ENCODE measurements around the gene LRPAP1.
"Not testable (repeated sequence)": the region's sequence is repeated elsewhere in the genome, so short reads cannot be mapped to it uniquely, and the experiment has no call there.

- not testable (repeated sequence) for TF ChIP-seq POLR2AphosphoS5, CTCF (IDR thresholded peaks at IDR 0.05)
Measured at GRCh38 chr4:3551366-3551765, 19.1 kb upstream of the LRPAP1 start.

Measured in stomach (tissue), 4 donors.